Embryonic facial prominence (tissue), 1 donor: Measurements from ENCODE around the gene EXD3.
"Not testable (repeated sequence)": the region's sequence is repeated elsewhere in the genome, so short reads cannot be mapped to it uniquely, and the experiment has no call there.

Experiments
- DNase-seq: peaks from one replicate; pipeline ENCODE4 v3.0.0-alpha.2; 2016; ENCODE audit errors: extremely low spot score

Gene EXD3

GRCh38 chr9:137272241-137273094, 150.5 kb downstream of the EXD3 start:
- no peak for DNase-seq

- no peak for DNase-seq
These were observed 151.3 kb downstream of the EXD3 start for GRCh38 chr9:137271696-137272076.

- no peak for DNase-seq
These were observed 151.8 kb downstream of the EXD3 start for GRCh38 chr9:137270929-137271695.

- DNase-seq, result no peak
These were observed 153.7 kb downstream of the EXD3 start for GRCh38 chr9:137269231-137269772.

- no peak for DNase-seq
These were observed 154.3 kb downstream of the EXD3 start for GRCh38 chr9:137268538-137269201.

- DNase-seq, result no peak
These were observed 155.0 kb downstream of the EXD3 start for GRCh38 chr9:137267933-137268355.

GRCh38 chr9:137266585-137267453, 156.1 kb downstream of the EXD3 start:
- DNase-seq, result no peak

GRCh38 chr9:137266162-137266527, 156.8 kb downstream of the EXD3 start:
- DNase-seq, result no peak

GRCh38 chr9:137265496-137266161, 157.3 kb downstream of the EXD3 start:
- no peak for DNase-seq

GRCh38 chr9:137264067-137264466, 158.9 kb downstream of the EXD3 start:
- DNase-seq, result no peak

GRCh38 chr9:137263506-137263905, 159.5 kb downstream of the EXD3 start:
- DNase-seq, result no peak

- no peak for DNase-seq
These were observed 160.1 kb downstream of the EXD3 start for GRCh38 chr9:137262909-137263285.

- DNase-seq, result not testable (repeated sequence)
These were observed 160.6 kb downstream of the EXD3 start for GRCh38 chr9:137262173-137262908.
